ENCODE results near the gene SP7. TPM values are rescaled to one million over a fixed set of nuclear protein-coding genes. Genes with fewer than 3 reads are reported as not detected.

SP7 gene
- total and polyA plus RNA-seq, 9 of the 15 experiments (the other 6 are each of a cell fraction or from before 2014, with no cell fraction given): 0.04 TPM; not detected in 8

DNA sequence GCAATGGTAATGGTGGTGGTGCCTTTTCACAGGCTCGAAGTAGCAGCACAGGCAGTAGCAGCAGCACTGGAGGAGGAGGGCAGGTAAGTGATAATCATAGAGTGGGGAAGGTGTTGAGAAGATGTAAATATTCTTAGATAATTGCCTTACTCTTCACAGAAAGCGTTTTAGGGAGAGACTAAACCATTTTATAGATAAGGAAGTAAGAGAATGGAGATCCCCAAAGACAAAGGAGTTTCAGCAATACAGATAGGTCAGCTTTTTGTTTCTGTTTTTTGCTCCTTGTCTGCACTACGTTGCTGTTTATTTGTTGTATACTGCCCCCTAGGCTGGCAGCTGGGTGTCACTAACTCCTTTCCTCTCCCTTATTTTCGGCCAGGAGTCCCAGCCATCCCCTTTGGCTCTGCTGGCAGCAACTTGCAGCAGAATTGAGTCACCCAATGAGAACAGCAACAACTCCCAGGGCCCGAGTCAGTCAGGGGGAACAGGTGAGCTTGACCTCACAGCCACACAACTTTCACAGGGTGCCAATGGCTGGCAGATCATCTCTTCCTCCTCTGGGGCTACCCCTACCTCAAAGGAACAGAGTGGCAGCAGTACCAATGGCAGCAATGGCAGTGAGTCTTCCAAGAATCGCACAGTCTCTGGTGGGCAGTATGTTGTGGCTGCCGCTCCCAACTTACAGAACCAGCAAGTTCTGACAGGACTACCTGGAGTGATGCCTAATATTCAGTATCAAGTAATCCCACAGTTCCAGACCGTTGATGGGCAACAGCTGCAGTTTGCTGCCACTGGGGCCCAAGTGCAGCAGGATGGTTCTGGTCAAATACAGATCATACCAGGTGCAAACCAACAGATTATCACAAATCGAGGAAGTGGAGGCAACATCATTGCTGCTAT is 45.8 kb upstream of the SP7 start (continued):
- TF ChIP-seq, protein P1, sequence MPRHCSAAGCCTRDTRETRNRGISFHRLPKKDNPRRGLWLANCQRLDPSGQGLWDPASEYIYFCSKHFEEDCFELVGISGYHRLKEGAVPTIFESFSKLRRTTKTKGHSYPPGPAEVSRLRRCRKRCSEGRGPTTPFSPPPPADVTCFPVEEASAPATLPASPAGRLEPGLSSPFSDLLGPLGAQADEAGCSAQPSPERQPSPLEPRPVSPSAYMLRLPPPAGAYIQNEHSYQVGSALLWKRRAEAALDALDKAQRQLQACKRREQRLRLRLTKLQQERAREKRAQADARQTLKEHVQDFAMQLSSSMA (CRISPR knock-in tag; IDR thresholded peaks at IDR 0.05): no peak
- TF ChIP-seq FIP1L1 (IDR thresholded peaks at IDR 0.05; ENCODE audit: low read depth, low read length, poor library complexity, severe bottlenecking) (no peak), TSC22D4 (tag; IDR thresholded peaks at IDR 0.05) (no peak), TOE1 (IDR thresholded peaks at IDR 0.05; ENCODE audit: borderline replicate concordance) (no peak), TOE1 (CRISPR knock-in tag; IDR thresholded peaks at IDR 0.05; ENCODE audit: borderline replicate concordance, low read depth) (no peak), ELF2 (CRISPR knock-in tag; IDR thresholded peaks at IDR 0.05) (no peak), GATA2 (CRISPR knock-in tag; IDR thresholded peaks at IDR 0.05) (no peak), RAD21 (CRISPR knock-in tag; conservative IDR thresholded peaks at IDR 0.05 in 1 of 2, IDR thresholded peaks at IDR 0.05 in 1 of 2) (peak; percentile 73 to 83), STAT5B (CRISPR knock-in tag; IDR thresholded peaks at IDR 0.05) (no peak), ZNF384 (IDR thresholded peaks at IDR 0.05; ENCODE audit: low read depth, low read length) (no peak), SMARCE1 (IDR thresholded peaks at IDR 0.05) (no peak), ZNF165 (CRISPR knock-in tag; IDR thresholded peaks at IDR 0.05; ENCODE audit: borderline replicate concordance) (no peak), TAF9B (IDR thresholded peaks at IDR 0.05; ENCODE audit: partially characterized antibody) (no peak), TRIM28 (IDR thresholded peaks at IDR 0.05) (no peak), RFX5 (IDR thresholded peaks at IDR 0.05; ENCODE audit: low read depth, low read length) (no peak), RBM39 (optimal IDR thresholded peaks at IDR 0.05; ENCODE audit: low read depth, low read length) (no peak), YY1 (IDR thresholded peaks at IDR 0.05; ENCODE audit: borderline replicate concordance in 1 of 3, control insufficient read depth in 1 of 3, extremely low read depth in 1 of 3, insufficient read depth in 3 of 3, insufficient read length in 1 of 3, insufficient replicate concordance in 2 of 3, low read depth in 1 of 3, low read length in 2 of 3) (no peak)
- TF ChIP-seq, protein P2, sequence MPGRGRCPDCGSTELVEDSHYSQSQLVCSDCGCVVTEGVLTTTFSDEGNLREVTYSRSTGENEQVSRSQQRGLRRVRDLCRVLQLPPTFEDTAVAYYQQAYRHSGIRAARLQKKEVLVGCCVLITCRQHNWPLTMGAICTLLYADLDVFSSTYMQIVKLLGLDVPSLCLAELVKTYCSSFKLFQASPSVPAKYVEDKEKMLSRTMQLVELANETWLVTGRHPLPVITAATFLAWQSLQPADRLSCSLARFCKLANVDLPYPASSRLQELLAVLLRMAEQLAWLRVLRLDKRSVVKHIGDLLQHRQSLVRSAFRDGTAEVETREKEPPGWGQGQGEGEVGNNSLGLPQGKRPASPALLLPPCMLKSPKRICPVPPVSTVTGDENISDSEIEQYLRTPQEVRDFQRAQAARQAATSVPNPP (IDR thresholded peaks at IDR 0.05; ENCODE audit: borderline replicate concordance, insufficient read depth, insufficient read length): no peak
- TF ChIP-seq, protein P3, sequence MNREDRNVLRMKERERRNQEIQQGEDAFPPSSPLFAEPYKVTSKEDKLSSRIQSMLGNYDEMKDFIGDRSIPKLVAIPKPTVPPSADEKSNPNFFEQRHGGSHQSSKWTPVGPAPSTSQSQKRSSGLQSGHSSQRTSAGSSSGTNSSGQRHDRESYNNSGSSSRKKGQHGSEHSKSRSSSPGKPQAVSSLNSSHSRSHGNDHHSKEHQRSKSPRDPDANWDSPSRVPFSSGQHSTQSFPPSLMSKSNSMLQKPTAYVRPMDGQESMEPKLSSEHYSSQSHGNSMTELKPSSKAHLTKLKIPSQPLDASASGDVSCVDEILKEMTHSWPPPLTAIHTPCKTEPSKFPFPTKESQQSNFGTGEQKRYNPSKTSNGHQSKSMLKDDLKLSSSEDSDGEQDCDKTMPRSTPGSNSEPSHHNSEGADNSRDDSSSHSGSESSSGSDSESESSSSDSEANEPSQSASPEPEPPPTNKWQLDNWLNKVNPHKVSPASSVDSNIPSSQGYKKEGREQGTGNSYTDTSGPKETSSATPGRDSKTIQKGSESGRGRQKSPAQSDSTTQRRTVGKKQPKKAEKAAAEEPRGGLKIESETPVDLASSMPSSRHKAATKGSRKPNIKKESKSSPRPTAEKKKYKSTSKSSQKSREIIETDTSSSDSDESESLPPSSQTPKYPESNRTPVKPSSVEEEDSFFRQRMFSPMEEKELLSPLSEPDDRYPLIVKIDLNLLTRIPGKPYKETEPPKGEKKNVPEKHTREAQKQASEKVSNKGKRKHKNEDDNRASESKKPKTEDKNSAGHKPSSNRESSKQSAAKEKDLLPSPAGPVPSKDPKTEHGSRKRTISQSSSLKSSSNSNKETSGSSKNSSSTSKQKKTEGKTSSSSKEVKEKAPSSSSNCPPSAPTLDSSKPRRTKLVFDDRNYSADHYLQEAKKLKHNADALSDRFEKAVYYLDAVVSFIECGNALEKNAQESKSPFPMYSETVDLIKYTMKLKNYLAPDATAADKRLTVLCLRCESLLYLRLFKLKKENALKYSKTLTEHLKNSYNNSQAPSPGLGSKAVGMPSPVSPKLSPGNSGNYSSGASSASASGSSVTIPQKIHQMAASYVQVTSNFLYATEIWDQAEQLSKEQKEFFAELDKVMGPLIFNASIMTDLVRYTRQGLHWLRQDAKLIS (CRISPR knock-in tag; IDR thresholded peaks at IDR 0.05): 0 out of 2 replicates have a peak, but pooled peaks have one; percentile 52

All from K562 (cell line).